Hematopoietic multipotent progenitor cell treated with erythropoietin and hydrocortisone succinate and interleukin-3 and kit ligand, for 17 days (in vitro differentiated cells): ENCODE data around the gene NEK6.

Source experiments
- DNase-seq: peaks from one replicate; pipeline ENCODE4 v3.0.0-alpha.2; 2015; ENCODE audit warnings: low spot score

Gene NEK6

GRCh38 chr9:124257844-124258606, at the start of gene NEK6:
TSS of gene NEK6 (plus strand) at chr9:124257949. CDS start at chr9:124301965, 44,016 bp downstream.
- no peak for DNase-seq

DNA sequence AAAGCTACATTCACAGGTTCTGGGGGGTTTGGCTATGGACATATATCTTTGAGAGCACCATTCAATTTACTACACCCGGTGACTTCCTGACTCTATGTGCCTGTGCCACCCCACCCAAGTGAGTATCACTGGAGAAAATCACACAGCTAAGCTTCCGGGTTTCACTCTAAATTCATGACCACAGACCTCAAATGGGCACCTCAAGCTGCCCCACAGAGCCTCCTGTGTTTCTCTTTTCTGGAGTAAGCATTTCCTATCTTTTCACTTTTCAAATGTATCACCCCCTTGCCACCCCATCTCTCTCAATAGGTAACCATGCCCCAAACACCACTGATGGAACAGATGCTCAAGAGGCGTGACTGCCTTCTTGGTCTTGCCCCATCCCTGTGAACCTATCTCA, 49.2 kb upstream of the NEK6 start:
- DNase-seq = no peak

GRCh38 chr9:124209279-124209678, 48.5 kb upstream of the NEK6 start:
- no peak for DNase-seq

- DNase-seq = no peak
Observed at GRCh38 chr9:124209774-124210173, 48.0 kb upstream of the NEK6 start.

DNA sequence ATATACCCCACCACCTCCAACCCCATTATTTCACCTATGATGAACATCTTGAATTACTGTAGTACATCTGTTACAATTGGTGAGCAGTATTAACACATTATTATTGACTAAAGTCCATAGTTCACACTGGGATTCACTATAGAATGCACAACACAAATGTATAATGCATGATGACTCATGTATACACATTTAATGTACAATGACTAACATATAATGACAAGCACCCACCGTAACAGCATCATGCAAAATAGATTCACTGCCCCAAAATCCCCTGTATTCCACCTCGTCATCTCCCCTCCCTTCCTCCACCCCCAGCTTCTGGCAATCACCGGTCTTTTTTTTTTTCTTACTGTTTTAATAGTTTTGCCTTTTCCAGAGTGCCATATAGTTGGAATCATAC, 47.1 kb upstream of the NEK6 start:
- no peak for DNase-seq

- DNase-seq = no peak
Observed at GRCh38 chr9:124212381-124213050, 45.2 kb upstream of the NEK6 start.

- DNase-seq = no peak
Observed at GRCh38 chr9:124213396-124213795, 44.4 kb upstream of the NEK6 start.

DNA sequence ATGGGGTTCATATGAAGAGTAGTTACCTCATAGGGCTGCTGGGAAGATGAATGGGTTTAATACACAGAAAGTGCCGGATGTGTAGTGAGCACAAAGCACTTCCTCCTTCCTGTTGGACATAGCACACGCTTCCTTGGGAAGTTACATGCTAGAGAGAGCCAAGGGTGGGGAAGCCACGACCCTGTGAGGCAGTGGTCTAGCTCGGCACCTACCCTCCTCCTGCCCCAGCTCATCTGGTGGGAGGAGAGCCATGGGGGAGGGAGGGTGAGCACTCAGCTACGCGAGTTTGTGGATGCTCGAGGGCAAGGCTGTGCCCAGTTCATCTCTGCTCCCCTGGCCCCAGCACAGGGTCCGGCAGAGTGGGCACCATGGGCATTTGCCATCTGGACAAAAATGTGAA, 43.6 kb upstream of the NEK6 start:
- DNase-seq = no peak

DNA sequence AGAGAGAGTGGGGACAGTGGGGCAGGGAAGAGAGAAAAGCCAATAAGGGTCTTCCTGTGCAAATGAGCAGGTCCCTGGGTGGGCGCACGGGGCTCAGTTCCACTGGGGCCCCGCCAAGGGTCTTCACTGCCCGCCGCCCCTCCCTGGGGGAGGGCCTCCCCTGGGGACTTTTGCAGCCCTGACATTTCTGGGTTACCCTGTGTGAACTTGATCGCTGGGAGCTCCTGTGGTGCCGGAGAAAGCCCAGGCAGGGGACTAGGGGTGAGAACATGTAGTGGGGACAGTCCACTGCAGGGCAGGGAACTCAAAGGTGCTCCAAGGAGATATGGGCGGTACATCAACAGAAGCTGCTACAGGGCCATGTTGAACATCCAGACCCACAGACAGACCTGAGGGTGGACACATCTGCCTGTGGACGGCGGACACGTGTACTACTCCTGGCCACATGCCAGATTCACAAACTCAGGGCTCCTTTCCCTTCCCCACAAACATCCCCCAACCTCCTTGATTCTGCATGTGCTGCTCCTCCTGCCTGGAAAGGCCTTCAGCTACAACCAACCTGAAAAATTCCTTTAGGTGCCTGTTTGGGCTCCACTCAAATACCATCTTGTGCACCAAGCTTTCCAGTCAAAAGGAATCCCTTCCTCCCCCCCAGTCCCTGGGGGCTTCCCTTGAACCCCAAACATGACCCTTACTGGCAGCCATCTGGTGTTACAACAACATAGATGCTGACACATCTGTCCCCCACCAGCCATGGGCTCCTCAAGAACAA, 43.0 kb upstream of the NEK6 start:
- no peak for DNase-seq

GRCh38 chr9:124215368-124215910, 42.3 kb upstream of the NEK6 start:
- no peak for DNase-seq

GRCh38 chr9:124215956-124216355, 41.8 kb upstream of the NEK6 start:
- no peak for DNase-seq

DNA sequence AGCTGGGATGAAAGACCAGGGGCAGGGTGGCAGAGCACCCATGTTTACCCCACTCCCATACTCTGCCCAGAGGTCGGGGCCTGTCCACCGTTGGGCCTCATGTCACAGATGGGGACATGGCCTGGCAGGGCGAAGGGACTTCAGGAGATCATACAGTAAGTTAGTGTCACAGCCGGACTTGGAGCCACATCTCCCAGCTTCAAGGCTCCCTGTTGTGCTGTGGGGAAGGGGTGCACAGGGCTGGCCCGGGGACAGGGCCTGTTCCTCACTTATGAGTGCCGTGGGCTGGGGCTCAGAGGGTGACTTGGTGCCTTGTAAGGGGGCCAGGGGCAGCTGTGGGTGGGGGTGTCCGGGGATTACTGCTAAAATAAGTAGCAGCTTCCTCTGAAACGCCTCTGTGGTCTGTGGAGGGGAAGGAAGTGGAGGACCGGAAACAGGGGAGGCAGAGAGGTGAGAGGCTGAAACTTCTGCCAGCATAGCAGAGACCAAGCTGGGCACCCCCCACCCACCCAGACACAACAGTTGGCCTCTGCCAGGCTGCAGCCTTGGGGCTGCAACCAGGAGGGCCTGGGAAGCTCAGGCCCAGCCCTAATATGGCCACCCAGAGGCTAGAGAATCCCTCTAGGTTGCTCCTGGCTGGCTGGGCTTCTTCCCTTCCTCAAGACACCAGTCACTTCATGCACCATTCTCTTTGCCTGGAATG, 41.1 kb upstream of the NEK6 start:
- DNase-seq = no peak

DNA sequence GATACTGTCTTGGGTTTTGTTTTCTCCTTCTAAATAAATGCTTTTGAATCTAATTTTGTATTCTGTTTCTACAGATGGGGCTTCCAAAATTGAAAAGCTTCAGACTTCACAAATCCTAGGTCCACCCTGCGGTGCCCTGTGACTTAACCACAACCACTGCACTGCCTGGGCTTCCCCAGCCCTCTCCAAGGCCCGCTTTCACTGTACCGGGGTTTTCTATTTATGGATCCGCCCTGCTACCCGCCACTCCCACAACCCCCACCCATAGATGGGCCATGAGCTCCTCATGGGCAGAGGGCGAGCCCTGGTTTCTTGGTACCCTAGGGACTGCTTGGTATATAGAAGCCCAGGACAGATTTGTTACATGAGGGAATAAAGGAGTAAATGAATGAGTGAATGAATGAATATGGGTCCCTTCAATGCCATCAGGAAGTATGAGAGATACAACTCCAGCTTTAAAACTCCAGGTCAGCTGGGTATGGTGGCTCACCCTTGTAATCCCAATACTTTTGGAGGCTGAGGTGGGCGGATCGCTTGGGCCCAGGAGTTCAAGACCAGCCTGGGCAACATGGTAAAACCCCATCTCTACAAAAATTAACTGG, 39.8 kb upstream of the NEK6 start:
- DNase-seq = no peak

- no peak for DNase-seq
Observed at GRCh38 chr9:124218438-124218982, 39.2 kb upstream of the NEK6 start.

GRCh38 chr9:124218987-124219461, 38.7 kb upstream of the NEK6 start:
- no peak for DNase-seq

GRCh38 chr9:124220946-124221451, 36.8 kb upstream of the NEK6 start:
- DNase-seq = no peak

GRCh38 chr9:124221676-124222075, 36.1 kb upstream of the NEK6 start:
- DNase-seq = no peak

DNA sequence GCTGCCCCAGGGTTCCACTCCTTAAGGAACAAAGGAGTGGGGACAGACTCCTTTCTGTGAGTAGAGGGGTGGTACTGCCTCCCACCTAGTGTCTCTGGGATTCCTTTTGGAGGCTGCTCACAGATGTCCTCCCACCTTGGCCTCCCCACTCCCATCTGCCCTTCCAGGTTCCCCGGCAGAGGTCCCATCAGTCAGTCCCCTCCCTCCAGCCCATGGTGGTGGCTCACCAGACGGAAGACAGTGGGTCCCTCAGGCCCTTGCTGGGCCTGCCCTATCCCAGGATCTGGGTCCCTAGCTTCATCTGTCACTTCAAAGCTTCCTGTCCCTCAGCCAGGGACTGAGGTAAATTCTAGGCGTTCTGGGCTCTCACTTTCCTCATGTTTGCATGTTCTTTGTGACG, 35.6 kb upstream of the NEK6 start:
- DNase-seq = no peak

- no peak for DNase-seq
Observed at GRCh38 chr9:124222918-124223720, 34.6 kb upstream of the NEK6 start.

GRCh38 chr9:124225945-124226344, 31.8 kb upstream of the NEK6 start:
- no peak for DNase-seq
